Tibial nerve (tissue), 3 donors: ENCODE data around the gene PRM2.

Experiments used
- POLR2A ChIP-seq, 2 donors: fragments of 450-650 bp; IDR thresholded peaks; one replicate each; pipeline ENCODE4 v1.6.1; 2017; ENCODE audit warnings: antibody characterized with exemption in 2 of 2, mild to moderate bottlenecking in 2 of 2, moderate library complexity in 2 of 2
- TF ChIP-seq, protein P1 (sequence below), 5 experiments: fragments of 200-600 bp in 3 of 5; fragments of 450-650 bp in 2 of 5; sonication (generic) in 3 of 5; IDR thresholded peaks; one replicate each; pipeline ENCODE4 v1.5.1; 2016 to 2019; ENCODE audit warnings: antibody characterized with exemption in 5 of 5, mild to moderate bottlenecking in 3 of 5, moderate library complexity in 2 of 5

DNA sequence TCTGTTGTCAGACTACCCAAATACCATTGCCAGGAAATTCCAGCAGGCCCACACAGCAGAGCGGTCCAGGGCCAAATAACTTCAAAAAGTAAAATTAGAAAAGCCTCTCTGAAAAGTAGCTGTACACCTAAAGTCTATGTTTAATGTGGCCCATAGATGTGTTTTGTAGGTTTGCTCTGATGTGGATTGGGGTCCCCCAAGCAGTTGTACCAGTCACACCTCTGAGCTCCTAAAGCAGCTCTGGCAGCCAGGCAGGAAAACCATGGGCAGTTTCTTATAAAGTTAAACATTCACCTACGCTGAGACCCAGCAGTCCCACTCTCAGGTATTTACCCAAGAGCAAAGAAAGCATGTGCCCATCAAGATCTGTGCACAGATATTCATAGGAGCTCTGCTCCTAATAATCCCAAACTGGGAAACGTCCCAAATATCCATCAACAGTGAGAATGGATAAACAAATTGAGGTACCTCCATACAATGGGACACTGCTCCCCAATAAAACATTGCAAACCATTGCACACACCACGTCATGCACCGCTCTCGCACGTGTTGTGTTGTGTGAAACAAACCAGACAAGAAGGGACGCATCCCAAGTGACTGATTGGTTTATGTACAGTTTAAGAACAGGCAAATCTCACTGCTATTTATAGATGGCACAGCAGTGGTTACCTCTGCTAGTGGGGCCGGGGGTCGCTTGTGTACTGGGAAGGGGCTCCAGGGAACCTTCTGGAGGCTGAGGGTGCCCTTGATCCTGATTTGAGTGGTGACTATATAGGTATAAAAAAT is 20.6 kb upstream of the PRM2 start:
- TF ChIP-seq, protein P1, sequence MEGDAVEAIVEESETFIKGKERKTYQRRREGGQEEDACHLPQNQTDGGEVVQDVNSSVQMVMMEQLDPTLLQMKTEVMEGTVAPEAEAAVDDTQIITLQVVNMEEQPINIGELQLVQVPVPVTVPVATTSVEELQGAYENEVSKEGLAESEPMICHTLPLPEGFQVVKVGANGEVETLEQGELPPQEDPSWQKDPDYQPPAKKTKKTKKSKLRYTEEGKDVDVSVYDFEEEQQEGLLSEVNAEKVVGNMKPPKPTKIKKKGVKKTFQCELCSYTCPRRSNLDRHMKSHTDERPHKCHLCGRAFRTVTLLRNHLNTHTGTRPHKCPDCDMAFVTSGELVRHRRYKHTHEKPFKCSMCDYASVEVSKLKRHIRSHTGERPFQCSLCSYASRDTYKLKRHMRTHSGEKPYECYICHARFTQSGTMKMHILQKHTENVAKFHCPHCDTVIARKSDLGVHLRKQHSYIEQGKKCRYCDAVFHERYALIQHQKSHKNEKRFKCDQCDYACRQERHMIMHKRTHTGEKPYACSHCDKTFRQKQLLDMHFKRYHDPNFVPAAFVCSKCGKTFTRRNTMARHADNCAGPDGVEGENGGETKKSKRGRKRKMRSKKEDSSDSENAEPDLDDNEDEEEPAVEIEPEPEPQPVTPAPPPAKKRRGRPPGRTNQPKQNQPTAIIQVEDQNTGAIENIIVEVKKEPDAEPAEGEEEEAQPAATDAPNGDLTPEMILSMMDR (IDR thresholded peaks at IDR 0.05): no peak
- no peak for TF ChIP-seq POLR2A (IDR thresholded peaks at IDR 0.05)
